ENCODE data around the gene DTD2.

- TF ChIP-seq POLR2AphosphoS5 (IDR thresholded peaks at IDR 0.05; ENCODE audit: borderline replicate concordance, low read depth, low read length) (no peak), EZH2 (IDR thresholded peaks at IDR 0.05) (no peak), FOXP2 (optimal IDR thresholded peaks at IDR 0.05; ENCODE audit: control extremely low read depth, extremely low read length, insufficient read depth) (no peak)
Observed at GRCh38 chr14:31419967-31420318, 37.4 kb downstream of the DTD2 start.
